Right lobe of liver (tissue), 6 donors: ENCODE results near the gene BICRA. TPM values are rescaled to one million over a fixed set of nuclear protein-coding genes. Genes with fewer than 3 reads are reported as not detected.

Source experiments
- ATAC-seq, 4 donors: fragments of 200-7000 bp; cut with Tn5 transposase; one replicate each; pipeline ENCODE4 v1.9.1; 2020; ENCODE audit warnings: mild to moderate bottlenecking in 4 of 4, moderate library complexity in 4 of 4
- DNase-seq, 3 donors: peaks; one replicate each; pipeline ENCODE4 v3.0.0-alpha.2; 2020
- H3K27ac ChIP-seq, 3 donors: fragments of 200-600 bp; one replicate each; pipeline ENCODE4 v1.8.0; 2022
- H3K27me3 ChIP-seq, 2 donors: fragments of 200-600 bp; one replicate each; pipeline ENCODE4 v1.8.0; 2022
- H3K36me3 ChIP-seq, 4 donors: fragments of 200-600 bp; sonication (generic) in 1 of 4; one replicate each; pipeline versions ENCODE4 v1.5.1 to v1.8.0; 2017 to 2022; ENCODE audit warnings: control low read depth in 1 of 4
- H3K4me1 ChIP-seq, 4 donors: fragments of 200-600 bp; sonication (generic) in 1 of 4; one replicate each; pipeline versions ENCODE4 v1.5.1 to v1.8.0; 2017 to 2022; ENCODE audit warnings: control low read depth in 1 of 4
- H3K4me3 ChIP-seq, 3 donors: fragments of 200-600 bp; one replicate each; pipeline ENCODE4 v1.8.0; 2022
- H3K9me3 ChIP-seq, 4 donors: fragments of 200-600 bp; sonication (generic) in 1 of 4; one replicate each; pipeline versions ENCODE4 v1.5.1 to v1.8.0; 2017 to 2022; ENCODE audit warnings: control low read depth in 1 of 4
- CTCF ChIP-seq, 4 donors: fragments of 200-600 bp in 3 of 4; fragments of 450-650 bp in 1 of 4; IDR thresholded peaks; one replicate each; pipeline versions ENCODE4 v1.5.1 to v1.8.0; 2016 to 2022; ENCODE audit warnings: antibody characterized with exemption in 4 of 4, mild to moderate bottlenecking in 2 of 4
- POLR2A ChIP-seq: fragments of 450-650 bp; IDR thresholded peaks from one replicate; pipeline ENCODE4 v1.6.1; 2017; ENCODE audit warnings: antibody characterized with exemption, mild to moderate bottlenecking
- WGBS: methylation state at CpG from one replicate; pipeline ENCODE4 v1.1.6; 2018; ENCODE audit warnings: low coverage, low lambda C conversion rate; ENCODE audit not compliant: insufficient coverage; ENCODE audit errors: missing lambda C conversion rate; 5-methylcytosine and 5-hydroxymethylcytosine counted together
- intact Hi-C, 2 donors: fragments of 100-400 bp; cut with DNase I; formaldehyde crosslinking; loops; one replicate each; pipeline versions ENCODE4 v1.11.2 to v1.14.1; 2022
- total RNA-seq, 6 experiments: library from RNA; depleted of rRNA in 2 of 6; stranded (reverse); fragments of >200 nt in 2 of 6; fragmentation: NEBNext Ultra II Directional in 3 of 6; extraction: Animal tissue kit (Norgen Biotek cat#: 25700) in 3 of 6; gene quantifications; one replicate each; pipeline versions ENCODE4 v1.1.0 to v1.2.4, GENCODE V29; 2016 to 2023
- donor health status: DM: no; HTN: yes; CAD: no.
- donor health status: DM: no; HTN: no; CAD: no.
- donor health status: DM: no; HTN: no; CAD: no.
- donor health status: DM: no; HTN: yes; CAD: no.
- donor health status: DM: no; HTN: yes; CAD: no.

The BICRA gene
- total RNA-seq, 6 experiments from 2014 or later, result 3.7 to 7.3 (median 6.4) TPM

DNA sequence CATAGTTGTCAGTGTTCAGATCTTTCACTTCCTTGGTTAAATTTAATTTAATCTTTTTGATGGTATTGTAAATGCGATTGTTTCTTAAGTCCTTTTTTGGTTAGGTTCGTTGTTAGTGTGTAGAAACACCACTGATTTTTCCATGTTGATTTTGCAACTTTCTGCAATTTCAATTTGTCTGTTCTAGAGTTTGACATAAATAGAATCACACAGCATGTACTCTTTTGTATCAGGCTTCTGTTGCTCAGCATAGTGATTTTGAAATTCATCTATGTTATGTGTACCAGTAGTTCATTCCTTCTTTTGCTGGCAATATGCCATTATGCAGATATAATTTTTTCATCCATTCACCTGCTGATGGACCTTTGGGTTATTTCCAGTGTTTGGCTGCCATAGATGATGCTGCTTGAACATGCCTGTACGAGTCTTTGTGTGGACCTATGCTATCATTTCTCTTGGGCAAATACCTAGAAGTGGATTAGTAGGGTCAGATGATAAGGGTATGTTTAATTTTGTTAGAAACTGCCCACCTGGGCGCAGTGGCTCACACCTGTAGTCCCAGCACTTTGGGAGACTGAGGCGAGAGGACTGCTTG, 33.1 kb downstream of the BICRA start:
- no peaks in the 10 kb centered on the region for H3K36me3 ChIP-seq
- H3K4me1 ChIP-seq, result peaks cover 0 to 3% (median 0%) of the 10 kb centered on the region in 4 donors
- TF ChIP-seq CTCF (IDR thresholded peaks at IDR 0.05) (no peak), POLR2A (no peak)
- intact Hi-C loops, result no loop called here
- DNase-seq (no peak), ATAC-seq (no peak)
- H3K27me3 ChIP-seq, result no peaks in the 10 kb centered on the region
- no peaks in the 10 kb centered on the region for H3K9me3 ChIP-seq
- no peak overlapping the region for H3K27ac ChIP-seq
- no peak overlapping the region for H3K4me3 ChIP-seq
- WGBS, result 56% methylated on average over 3 of the region's 5 CpGs

DNA sequence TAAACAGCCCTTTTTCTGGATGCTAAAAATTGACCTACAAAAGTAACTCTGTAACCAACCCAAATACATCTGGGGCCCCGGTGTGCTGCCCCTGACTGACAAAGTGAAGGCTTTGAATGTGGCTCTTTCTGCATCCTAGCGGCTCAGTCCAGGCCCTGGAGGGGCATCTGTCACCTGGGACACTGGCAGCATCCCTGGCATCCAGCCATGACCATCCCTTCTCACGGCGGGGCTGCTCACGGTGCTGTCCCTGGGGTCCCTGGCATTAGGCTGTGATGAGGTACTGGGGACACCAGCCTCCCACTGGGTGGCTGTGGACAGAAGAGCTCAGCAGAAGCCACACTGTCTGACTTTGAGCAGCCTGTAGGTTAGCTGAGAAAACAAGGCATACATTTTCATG, 34.3 kb downstream of the BICRA start:
- peaks cover 0 to 3% (median 0%) of the 10 kb centered on the region in 4 donors for H3K4me1 ChIP-seq
- TF ChIP-seq CTCF (IDR thresholded peaks at IDR 0.05) (no peak), POLR2A (no peak)
- no peaks in the 10 kb centered on the region for H3K9me3 ChIP-seq
- WGBS, result no CpG with 5 or more reads among the region's 5 CpGs
- DNase-seq (no peak), ATAC-seq (no peak)
- intact Hi-C loops, result no loop called here
- H3K27me3 ChIP-seq, result no peaks in the 10 kb centered on the region
- no peak overlapping the region for H3K4me3 ChIP-seq
- H3K27ac ChIP-seq, result no peak overlapping the region
- H3K36me3 ChIP-seq, result no peaks in the 10 kb centered on the region

GRCh38 chr19:47644199-47644598, 35.3 kb downstream of the BICRA start:
- Histone ChIP-seq H3K27ac (no peak overlapping the region), H3K27me3 (no peaks in the 10 kb centered on the region), H3K4me3 (no peak overlapping the region), H3K4me1 (peaks cover 0 to 12% (median 3%) of the 10 kb centered on the region in 4 donors), H3K9me3 (no peaks in the 10 kb centered on the region), H3K36me3 (no peaks in the 10 kb centered on the region)
- intact Hi-C loops, result no loop called here
- ATAC-seq, result no peak
- TF ChIP-seq POLR2A (no peak), CTCF (IDR thresholded peaks at IDR 0.05) (no peak)
- no peak for DNase-seq
- no CpG with 5 or more reads among the region's 1 CpG for WGBS

DNA sequence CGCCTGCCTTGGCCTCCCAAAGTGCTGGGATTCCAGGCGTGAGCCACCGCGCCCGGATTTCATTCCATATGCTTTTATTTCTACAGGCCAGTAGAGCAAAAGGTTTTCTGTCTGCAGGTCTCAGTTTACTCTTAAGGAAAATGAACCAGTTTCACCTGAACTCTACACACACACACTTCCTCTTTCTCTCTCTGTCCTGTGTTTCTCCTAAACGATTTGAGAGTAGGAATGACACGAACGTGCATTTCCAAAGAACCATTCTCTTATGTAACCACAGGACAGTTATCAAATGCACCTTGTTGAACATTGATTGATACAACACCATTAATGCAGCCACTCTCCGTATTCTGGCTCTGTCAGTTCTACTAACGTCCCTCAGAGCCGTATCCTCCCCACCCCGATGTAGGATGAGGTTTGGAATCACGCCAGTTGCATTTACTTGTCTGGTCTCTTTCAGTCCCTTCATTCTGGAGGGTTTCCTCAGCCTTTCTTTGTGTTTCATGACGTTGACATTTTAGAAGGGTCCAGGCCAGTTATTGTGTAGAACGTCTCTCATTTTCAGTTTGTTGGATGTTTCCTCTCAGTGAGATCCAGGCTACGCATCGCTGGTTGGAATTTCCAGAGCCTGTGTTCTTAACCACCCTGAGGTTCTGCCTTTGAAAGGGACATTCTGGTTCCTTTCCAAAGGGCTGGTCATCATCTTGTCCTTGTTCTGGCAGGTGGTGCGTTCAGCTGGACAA, 36.0 kb downstream of the BICRA start:
- TF ChIP-seq CTCF (IDR thresholded peaks at IDR 0.05), result no peak
- intact Hi-C loops, result no loop called here
- H3K9me3 ChIP-seq, result no peaks in the 10 kb centered on the region
- no peak overlapping the region for H3K27ac ChIP-seq
- 50% methylated on average over 17 of the region's 18 CpGs for WGBS
- no peak overlapping the region for H3K4me3 ChIP-seq
- no peaks in the 10 kb centered on the region for H3K36me3 ChIP-seq
- DNase-seq (no peak), ATAC-seq (no peak)
- H3K4me1 ChIP-seq, result peaks cover 0 to 13% (median 4%) of the 10 kb centered on the region in 4 donors
- H3K27me3 ChIP-seq, result no peaks in the 10 kb centered on the region
